ENCODE data around the gene KBTBD6. TPM values are rescaled to one million over a fixed set of nuclear protein-coding genes. Genes with fewer than 3 reads are reported as not detected.

The KBTBD6 gene
- polyA plus RNA-seq, 1 of the 3 experiments (the other 2 are of a cell fraction) = 1.9 TPM

DNA sequence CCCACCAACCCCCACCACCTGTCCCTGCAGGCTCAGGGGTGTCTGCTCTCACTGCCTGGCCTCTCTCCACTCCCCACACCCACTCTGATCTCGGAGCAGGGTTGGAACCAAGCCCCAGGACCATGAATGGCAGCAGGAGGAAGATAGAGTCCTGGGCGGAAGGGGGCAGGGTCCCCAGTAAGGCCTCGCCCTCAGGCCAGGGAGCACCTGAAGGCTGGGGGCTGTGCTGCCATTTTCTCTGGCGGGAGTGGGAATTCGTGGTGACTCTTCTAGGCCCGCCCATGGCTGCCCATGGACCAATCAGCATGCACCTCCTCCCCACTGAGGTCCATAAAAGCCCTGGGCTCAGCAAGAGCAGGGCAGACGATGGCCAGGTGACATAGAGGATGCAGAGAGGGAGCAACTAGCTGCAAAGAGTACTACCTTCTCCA lies 25.0 kb downstream of the KBTBD6 start:
- H3K27me3 ChIP-seq (ENCODE audit: insufficient read depth) = no peaks in the 10 kb centered on the region
- no peaks in the 10 kb centered on the region for H3K9me2 ChIP-seq
- H4K20me1 ChIP-seq (ENCODE audit: insufficient read depth) = no peaks in the 10 kb centered on the region
- WGBS (ENCODE audit: low lambda C conversion rate) = 71% methylated on average over 2 of the region's 7 CpGs
- H3K9me3 ChIP-seq = no peaks in the 10 kb centered on the region
- H3K4me2 ChIP-seq = no peak overlapping the region
- POLR2A ChIA-PET = no interaction called here
- H3K27ac ChIP-seq (ENCODE audit: low read depth in 2 of 2, low read length in 1 of 2) = no peak overlapping the region
- H3K36me3 ChIP-seq (replicated peaks in 1 of 2; ENCODE audit: control insufficient read depth in 1 of 2, insufficient read depth in 2 of 2, low read length in 1 of 2) = no peaks in the 10 kb centered on the region
- no peak overlapping the region for H3K9ac ChIP-seq
- H2AFZ ChIP-seq (ENCODE audit: low read depth) = no peak overlapping the region
- CTCF ChIA-PET = no interaction called here
- H3K4me3 ChIP-seq (ENCODE audit: low read depth in 2 of 2, low read length in 1 of 2) = no peak overlapping the region
- no peaks in the 10 kb centered on the region for H3K79me2 ChIP-seq (ENCODE audit: insufficient read depth)
- no peaks in the 10 kb centered on the region for H3F3A ChIP-seq (replicated peaks; ENCODE audit: insufficient read depth)
- TF ChIP-seq NFIC (IDR thresholded peaks at IDR 0.05; ENCODE audit: borderline replicate concordance) = no peak
- TF ChIP-seq EZH2phosphoT487 (IDR thresholded peaks at IDR 0.05; ENCODE audit: borderline replicate concordance, low read depth) = no peak
- TF ChIP-seq TAF1 (IDR thresholded peaks at IDR 0.05; ENCODE audit: borderline replicate concordance, low read depth, low read length) = no peak
- TF ChIP-seq SIN3A (IDR thresholded peaks at IDR 0.05; ENCODE audit: borderline replicate concordance, low read depth, low read length) = no peak
- no peak for TF ChIP-seq GABPA (IDR thresholded peaks at IDR 0.05; ENCODE audit: low read depth)
- TF ChIP-seq RCOR1 (IDR thresholded peaks at IDR 0.05; ENCODE audit: low read length) = no peak
- TF ChIP-seq SMC3 (IDR thresholded peaks at IDR 0.05; ENCODE audit: low read depth, low read length) = no peak
- DNase-seq = no peak
- no peaks in the 10 kb centered on the region for H3K4me1 ChIP-seq (ENCODE audit: control insufficient read depth in 1 of 2, insufficient read depth in 2 of 2, low read depth in 1 of 2, low read length in 1 of 2)

DNA sequence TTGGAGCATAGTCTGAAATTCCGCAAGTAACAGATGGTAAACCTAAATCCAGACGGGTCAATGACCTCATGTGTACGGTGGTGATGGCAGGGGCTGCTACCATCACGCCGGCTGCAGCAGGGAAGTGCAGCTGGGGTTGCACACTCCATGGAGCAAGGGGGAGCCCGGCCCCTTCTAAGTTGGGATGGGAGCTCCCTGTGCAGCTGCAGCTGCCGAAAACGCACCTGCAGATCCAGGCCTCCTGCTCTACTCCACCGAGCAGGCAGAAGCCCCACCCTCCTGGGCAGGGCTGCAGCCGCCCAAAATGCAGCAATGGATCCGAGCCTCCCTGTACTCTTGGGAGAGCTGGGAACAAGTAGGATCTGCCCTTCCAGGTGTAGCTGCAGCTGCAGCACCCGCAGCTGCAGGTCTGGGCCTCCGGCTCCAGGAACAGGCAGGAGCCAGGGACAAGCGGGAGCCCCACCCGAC lies 25.5 kb downstream of the KBTBD6 start:
- Histone ChIP-seq H3K9me2 (no peaks in the 10 kb centered on the region), H3K9ac (no peak overlapping the region), H4K20me1 (ENCODE audit: insufficient read depth) (no peaks in the 10 kb centered on the region), H3K27ac (ENCODE audit: low read depth in 2 of 2, low read length in 1 of 2) (no peak overlapping the region), H3K9me3 (no peaks in the 10 kb centered on the region), H3K4me3 (ENCODE audit: low read depth in 2 of 2, low read length in 1 of 2) (no peak overlapping the region), H3K27me3 (ENCODE audit: insufficient read depth) (no peaks in the 10 kb centered on the region), H2AFZ (ENCODE audit: low read depth) (no peak overlapping the region), H3K4me2 (no peak overlapping the region), H3K79me2 (ENCODE audit: insufficient read depth) (no peaks in the 10 kb centered on the region), H3K4me1 (ENCODE audit: control insufficient read depth in 1 of 2, insufficient read depth in 2 of 2, low read depth in 1 of 2, low read length in 1 of 2) (no peaks in the 10 kb centered on the region), H3F3A (replicated peaks; ENCODE audit: insufficient read depth) (no peaks in the 10 kb centered on the region), H3K36me3 (replicated peaks in 1 of 2; ENCODE audit: control insufficient read depth in 1 of 2, insufficient read depth in 2 of 2, low read length in 1 of 2) (no peaks in the 10 kb centered on the region)
- TF ChIP-seq, protein P1, sequence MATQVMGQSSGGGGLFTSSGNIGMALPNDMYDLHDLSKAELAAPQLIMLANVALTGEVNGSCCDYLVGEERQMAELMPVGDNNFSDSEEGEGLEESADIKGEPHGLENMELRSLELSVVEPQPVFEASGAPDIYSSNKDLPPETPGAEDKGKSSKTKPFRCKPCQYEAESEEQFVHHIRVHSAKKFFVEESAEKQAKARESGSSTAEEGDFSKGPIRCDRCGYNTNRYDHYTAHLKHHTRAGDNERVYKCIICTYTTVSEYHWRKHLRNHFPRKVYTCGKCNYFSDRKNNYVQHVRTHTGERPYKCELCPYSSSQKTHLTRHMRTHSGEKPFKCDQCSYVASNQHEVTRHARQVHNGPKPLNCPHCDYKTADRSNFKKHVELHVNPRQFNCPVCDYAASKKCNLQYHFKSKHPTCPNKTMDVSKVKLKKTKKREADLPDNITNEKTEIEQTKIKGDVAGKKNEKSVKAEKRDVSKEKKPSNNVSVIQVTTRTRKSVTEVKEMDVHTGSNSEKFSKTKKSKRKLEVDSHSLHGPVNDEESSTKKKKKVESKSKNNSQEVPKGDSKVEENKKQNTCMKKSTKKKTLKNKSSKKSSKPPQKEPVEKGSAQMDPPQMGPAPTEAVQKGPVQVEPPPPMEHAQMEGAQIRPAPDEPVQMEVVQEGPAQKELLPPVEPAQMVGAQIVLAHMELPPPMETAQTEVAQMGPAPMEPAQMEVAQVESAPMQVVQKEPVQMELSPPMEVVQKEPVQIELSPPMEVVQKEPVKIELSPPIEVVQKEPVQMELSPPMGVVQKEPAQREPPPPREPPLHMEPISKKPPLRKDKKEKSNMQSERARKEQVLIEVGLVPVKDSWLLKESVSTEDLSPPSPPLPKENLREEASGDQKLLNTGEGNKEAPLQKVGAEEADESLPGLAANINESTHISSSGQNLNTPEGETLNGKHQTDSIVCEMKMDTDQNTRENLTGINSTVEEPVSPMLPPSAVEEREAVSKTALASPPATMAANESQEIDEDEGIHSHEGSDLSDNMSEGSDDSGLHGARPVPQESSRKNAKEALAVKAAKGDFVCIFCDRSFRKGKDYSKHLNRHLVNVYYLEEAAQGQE (IDR thresholded peaks at IDR 0.05; ENCODE audit: low read depth, low read length) = no peak
- TF ChIP-seq, protein P2, sequence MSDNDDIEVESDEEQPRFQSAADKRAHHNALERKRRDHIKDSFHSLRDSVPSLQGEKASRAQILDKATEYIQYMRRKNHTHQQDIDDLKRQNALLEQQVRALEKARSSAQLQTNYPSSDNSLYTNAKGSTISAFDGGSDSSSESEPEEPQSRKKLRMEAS (IDR thresholded peaks at IDR 0.05; ENCODE audit: low read depth) = no peak
- TF ChIP-seq FOSL2 (IDR thresholded peaks at IDR 0.05; ENCODE audit: borderline replicate concordance, low read depth) (no peak), NRF1 (IDR thresholded peaks at IDR 0.05; ENCODE audit: low read depth, low read length) (no peak), JUND (IDR thresholded peaks at IDR 0.05) (no peak), RAD21 (IDR thresholded peaks at IDR 0.05; ENCODE audit: low read length) (no peak), SIN3A (IDR thresholded peaks at IDR 0.05; ENCODE audit: borderline replicate concordance, low read depth, low read length) (no peak), SMC3 (IDR thresholded peaks at IDR 0.05; ENCODE audit: low read depth, low read length) (no peak), RXRA (IDR thresholded peaks at IDR 0.05; ENCODE audit: borderline replicate concordance, low read depth) (no peak), POLR2AphosphoS5 (IDR thresholded peaks at IDR 0.05; ENCODE audit: low read depth, low read length) (no peak)
- TF ChIP-seq, protein P3, sequence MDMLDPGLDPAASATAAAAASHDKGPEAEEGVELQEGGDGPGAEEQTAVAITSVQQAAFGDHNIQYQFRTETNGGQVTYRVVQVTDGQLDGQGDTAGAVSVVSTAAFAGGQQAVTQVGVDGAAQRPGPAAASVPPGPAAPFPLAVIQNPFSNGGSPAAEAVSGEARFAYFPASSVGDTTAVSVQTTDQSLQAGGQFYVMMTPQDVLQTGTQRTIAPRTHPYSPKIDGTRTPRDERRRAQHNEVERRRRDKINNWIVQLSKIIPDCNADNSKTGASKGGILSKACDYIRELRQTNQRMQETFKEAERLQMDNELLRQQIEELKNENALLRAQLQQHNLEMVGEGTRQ (IDR thresholded peaks at IDR 0.05; ENCODE audit: borderline replicate concordance, low read depth, low read length) = no peak
- 77% methylated on average over 8 of the region's 15 CpGs for WGBS (ENCODE audit: low lambda C conversion rate)
- POLR2A ChIA-PET = no interaction called here
- DNase-seq = no peak
- CTCF ChIA-PET = no interaction called here
